Osteoblast (primary cell): ENCODE measurements around the gene WDR18. TPM values are rescaled to one million over a fixed set of nuclear protein-coding genes. Genes with fewer than 3 reads are reported as not detected.

Source experiments
- DNase-seq: peaks from one replicate; pipeline ENCODE4 v3.0.0; 2011; ENCODE audit warnings: low spot score, mixed read lengths; ENCODE audit not compliant: insufficient read length; ENCODE audit errors: missing footprints
- H2AFZ ChIP-seq: 2 replicates; pipeline ENCODE4 v1.6.0; 2011; ENCODE audit warnings: mild to moderate bottlenecking, low read length
- H3K27ac ChIP-seq: 2 replicates; pipeline ENCODE4 v1.5.1; 2011; ENCODE audit warnings: mild to moderate bottlenecking, low read depth, low read length, moderate library complexity
- H3K27me3 ChIP-seq: 2 replicates; pipeline ENCODE4 v1.6.0; 2012; ENCODE audit warnings: mild to moderate bottlenecking, control low read depth, inconsistent platforms, low read length, moderate library complexity; ENCODE audit not compliant: insufficient read depth
- H3K36me3 ChIP-seq: 2 replicates; pipeline ENCODE4 v1.5.1; 2011; ENCODE audit warnings: mild to moderate bottlenecking, low read length, control low read depth, moderate library complexity; ENCODE audit not compliant: insufficient read depth
- H3K4me1 ChIP-seq: 2 replicates; pipeline ENCODE4 v1.5.1; 2011; ENCODE audit warnings: mild to moderate bottlenecking, low read length, control low read depth, moderate library complexity; ENCODE audit not compliant: insufficient read depth
- H3K4me2 ChIP-seq: 2 replicates; pipeline ENCODE4 v1.6.0; 2011; ENCODE audit warnings: mild to moderate bottlenecking, low read length; ENCODE audit not compliant: insufficient read depth
- H3K4me3 ChIP-seq: fragments of 200-600 bp; sonication (generic); 3 replicates; pipeline ENCODE4 v1.5.1; 2012; ENCODE audit warnings: mild to moderate bottlenecking, low read length, inconsistent platforms; ENCODE audit not compliant: insufficient read depth
- H3K79me2 ChIP-seq: 2 replicates; pipeline ENCODE4 v1.6.0; 2012; ENCODE audit warnings: mild to moderate bottlenecking, low read length, control low read depth, inconsistent platforms; ENCODE audit not compliant: insufficient read depth
- H3K9me3 ChIP-seq: 2 replicates; pipeline ENCODE4 v1.5.1; 2011; ENCODE audit warnings: low read depth, low read length, control low read depth
- H4K20me1 ChIP-seq: 2 replicates; pipeline ENCODE4 v1.6.0; 2012; ENCODE audit warnings: mild to moderate bottlenecking, low read length, control low read depth; ENCODE audit not compliant: insufficient read depth
- CTCF ChIP-seq: IDR thresholded peaks from 2 replicates; pipeline ENCODE4 v1.5.1; 2011; ENCODE audit warnings: mild to moderate bottlenecking, low read depth, low read length, moderate library complexity; ENCODE audit errors: extremely low read depth
- total RNA-seq: library from RNA; depleted of rRNA; stranded (reverse); fragments of >200 nt; gene quantifications from 2 replicates; pipeline ENCODE4 v1.2.3, GENCODE V29; 2012

The WDR18 gene
- total RNA-seq, 1 donor = 45.6 TPM

- H3K27me3 ChIP-seq = no peaks in the 10 kb centered on the region
- TF ChIP-seq CTCF = no peak
- no peak overlapping the region for H3K4me3 ChIP-seq
- no peak for DNase-seq
- H3K27ac ChIP-seq = no peak overlapping the region
- no peaks in the 10 kb centered on the region for H4K20me1 ChIP-seq
- no peak overlapping the region for H2AFZ ChIP-seq
- H3K79me2 ChIP-seq = peaks cover 2% of the 10 kb centered on the region
- no peaks in the 10 kb centered on the region for H3K9me3 ChIP-seq
- peaks cover 6% of the 10 kb centered on the region for H3K4me1 ChIP-seq
- no peak overlapping the region for H3K4me2 ChIP-seq
- H3K36me3 ChIP-seq = no peaks in the 10 kb centered on the region
These were observed 4.8 kb upstream of the WDR18 start for GRCh38 chr19:979318-979741.

DNA sequence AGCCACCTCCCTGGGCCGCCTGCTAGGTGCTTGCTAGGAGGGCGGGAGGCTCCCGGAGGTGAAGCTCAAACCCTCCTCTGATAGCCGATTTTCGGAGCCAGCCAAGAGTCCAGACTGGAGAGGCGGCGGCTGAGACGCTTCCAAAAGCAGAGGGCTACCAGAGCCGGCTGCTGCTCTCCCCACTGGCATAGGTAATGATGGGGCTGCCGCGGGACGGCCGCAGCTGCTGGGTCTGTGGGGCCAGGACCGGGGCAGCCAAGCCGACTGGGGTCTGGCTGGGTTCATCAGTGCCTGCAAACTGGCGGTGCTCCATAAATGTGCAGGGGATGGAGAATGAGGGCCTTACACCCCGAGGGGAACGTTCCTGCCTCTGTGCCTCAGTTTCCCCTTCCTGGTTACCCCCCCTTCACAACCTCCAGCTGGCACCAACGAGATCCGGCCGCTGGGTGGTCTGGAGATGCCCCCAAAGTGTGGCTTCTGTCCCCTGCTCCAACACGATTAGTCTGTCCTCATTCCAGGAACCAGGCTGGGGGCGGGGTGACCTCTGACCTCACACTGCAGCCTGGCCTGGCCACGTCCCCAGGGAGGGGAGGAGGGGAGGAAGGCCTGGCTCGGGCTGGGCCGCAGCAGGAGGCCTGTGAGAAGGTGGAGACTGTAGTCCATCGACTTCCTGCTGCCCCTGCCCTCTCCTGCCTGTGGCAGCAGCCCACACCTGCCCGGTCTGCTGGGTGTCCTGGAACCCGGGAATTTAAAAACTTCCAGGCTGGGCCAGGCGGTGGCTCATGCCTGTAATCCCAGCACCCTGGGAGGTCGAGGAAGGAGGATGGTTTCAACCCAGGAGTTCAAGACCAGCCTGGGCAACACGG lies 3.8 kb upstream of the WDR18 start:
- H3K4me1 ChIP-seq = peaks cover 11% of the 10 kb centered on the region
- H3K27me3 ChIP-seq = no peaks in the 10 kb centered on the region
- no peak for TF ChIP-seq CTCF
- no peaks in the 10 kb centered on the region for H4K20me1 ChIP-seq
- DNase-seq = peak; percentile 93
- no peak overlapping the region for H3K27ac ChIP-seq
- H2AFZ ChIP-seq = no peak overlapping the region
- peaks cover 12% of the 10 kb centered on the region for H3K79me2 ChIP-seq
- peak overlapping the region; percentile 13 for H3K4me2 ChIP-seq
- H3K9me3 ChIP-seq = no peaks in the 10 kb centered on the region
- no peak overlapping the region for H3K4me3 ChIP-seq
- no peaks in the 10 kb centered on the region for H3K36me3 ChIP-seq

GRCh38 chr19:982567-983170 lies 1.5 kb upstream of the WDR18 start:
- Histone ChIP-seq H3K79me2 (peaks cover 18% of the 10 kb centered on the region), H3K4me2 (peak overlapping the region; percentile 84), H3K9me3 (no peaks in the 10 kb centered on the region), H3K4me1 (peaks cover 11% of the 10 kb centered on the region), H3K4me3 (peak overlapping the region; percentile 70), H4K20me1 (peaks cover 5% of the 10 kb centered on the region), H3K36me3 (peaks cover 13% of the 10 kb centered on the region), H3K27me3 (no peaks in the 10 kb centered on the region), H3K27ac (peak overlapping the region; percentile 2), H2AFZ (peak overlapping the region; percentile 83)
- peak; percentile 100 for DNase-seq
- peak; percentile 58 for TF ChIP-seq CTCF

DNA sequence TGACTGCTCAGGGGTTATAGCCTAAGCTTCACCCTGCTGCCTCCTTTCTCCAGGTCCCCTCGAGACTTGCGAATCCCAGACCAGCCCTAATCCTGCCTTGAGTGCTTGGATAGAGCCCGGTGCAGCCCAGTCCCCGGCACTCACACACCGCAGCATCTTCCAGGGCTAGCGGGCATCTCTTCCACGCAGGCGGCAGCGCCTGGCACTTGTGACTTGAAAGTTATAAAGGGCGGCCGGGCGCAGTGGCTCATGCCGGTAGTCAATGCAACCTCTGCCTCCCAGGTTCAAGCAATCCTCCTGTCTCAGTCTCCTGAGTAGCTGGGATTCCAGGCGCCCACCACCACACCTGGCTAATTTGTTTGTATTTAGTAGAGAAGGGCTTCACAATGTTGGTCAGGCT lies 1.9 kb downstream of the WDR18 start:
- no peak for TF ChIP-seq CTCF
- Histone ChIP-seq H2AFZ (no peak overlapping the region), H3K4me1 (peaks cover 11% of the 10 kb centered on the region), H3K27me3 (no peaks in the 10 kb centered on the region), H3K27ac (no peak overlapping the region), H3K4me2 (no peak overlapping the region), H3K9me3 (no peaks in the 10 kb centered on the region), H3K79me2 (peaks cover 18% of the 10 kb centered on the region), H3K36me3 (peaks cover 23% of the 10 kb centered on the region), H4K20me1 (peaks cover 5% of the 10 kb centered on the region), H3K4me3 (no peak overlapping the region)
- DNase-seq = no peak
